GM12878 (cell line): ENCODE results near the gene PAQR5. TPM values are rescaled to one million over a fixed set of nuclear protein-coding genes. Genes with fewer than 3 reads are reported as not detected.
A peak's percentile ranks its signal among the peaks of the same experiment; 100 is the strongest.

Experiments used
- ATAC-seq: fragments of 200-7000 bp; cut with Tn5 transposase; 3 replicates; pipeline ENCODE4 v1.9.1; 2020; ENCODE audit warnings: mild to moderate bottlenecking, moderate library complexity
- BruUV-seq: library from RNA; stranded (reverse); fragments of 400-500 nt; replicated peaks from 2 replicates; lab custom pipeline; 2021; lab: Mats Ljungman, UMichigan
- CTCF ChIA-PET: fragments of 300-600 bp; sonication (Branson Sonifier 250); formaldehyde crosslinking; extraction: SDS; loops from one replicate; lab custom pipeline; 2021; ENCODE audit warnings: inconsistent platforms; lab: Yijun Ruan, JAX
- POLR2A ChIA-PET: fragments of 350-600 bp; formaldehyde crosslinking; extraction: SDS; loops from one replicate; lab custom pipeline; 2021; ENCODE audit warnings: inconsistent platforms; lab: Charles Lee
- RAD21 ChIA-PET: fragments of 300-600 bp; sonication (Branson Sonifier 250); formaldehyde crosslinking; loops from one replicate; lab custom pipeline; 2023; ENCODE audit warnings: antibody characterized with exemption; ENCODE audit not compliant: unreplicated experiment; lab: Charles Lee
- SMC1A ChIA-PET: fragments of 300-600 bp; sonication (Branson Sonifier 250); formaldehyde crosslinking; loops from one replicate; lab custom pipeline; 2023; ENCODE audit not compliant: unreplicated experiment, uncharacterized antibody; lab: Charles Lee
- DNase-seq: peaks from one replicate; pipeline ENCODE4 v3.0.0-alpha.2; 2011; ENCODE audit warnings: low read depth, low spot score
- FAIRE-seq: peaks from 3 replicates; lab custom pipeline; 2011; peaks lifted over from hg19 to GRCh38; lab: Jason Lieb, UNC
- H2AFZ ChIP-seq: 2 replicates; pipeline ENCODE4 v1.6.0; 2011; ENCODE audit warnings: low read depth, low read length, control low read depth; ENCODE audit not compliant: control insufficient read depth
- H3K27ac ChIP-seq: 2 replicates; pipeline ENCODE4 v1.5.1; 2011; ENCODE audit warnings: control low read depth; ENCODE audit not compliant: control insufficient read depth, insufficient read depth
- H3K27me3 ChIP-seq, 2 experiments: replicated peaks in 1 of 2; 2 replicates each; pipeline versions ENCODE4 v1.6.0 to v1.6.1; 2011; ENCODE audit warnings: low read length in 1 of 2; ENCODE audit not compliant: control insufficient read depth in 2 of 2, insufficient read depth in 2 of 2
- H3K36me3 ChIP-seq, 2 experiments: 2 replicates each; pipeline ENCODE4 v1.5.1; 2011; ENCODE audit warnings: low read length in 1 of 2; ENCODE audit not compliant: control insufficient read depth in 2 of 2, insufficient read depth in 2 of 2
- H3K4me1 ChIP-seq: 2 replicates; pipeline ENCODE4 v1.6.1; 2011; ENCODE audit warnings: mild to moderate bottlenecking, low read length, moderate library complexity, mixed read lengths; ENCODE audit not compliant: control insufficient read depth, insufficient read depth
- H3K4me2 ChIP-seq: 2 replicates; pipeline ENCODE4 v1.6.0; 2011; ENCODE audit warnings: control low read depth; ENCODE audit not compliant: control insufficient read depth, insufficient read depth
- H3K4me3 ChIP-seq: fragments of 200-600 bp; sonication (generic); 2 replicates; pipeline ENCODE4 v1.5.1; 2016
- H3K79me2 ChIP-seq: 2 replicates; pipeline ENCODE4 v1.6.0; 2011; ENCODE audit warnings: low read length; ENCODE audit not compliant: control insufficient read depth, insufficient read depth
- H3K9ac ChIP-seq: 2 replicates; pipeline ENCODE4 v1.8.0; 2011; ENCODE audit warnings: low read length, control low read depth, mixed read lengths; ENCODE audit not compliant: control insufficient read depth, insufficient read depth
- H3K9me3 ChIP-seq: replicated peaks from 3 replicates; pipeline ENCODE4 v1.5.1; 2011; ENCODE audit warnings: mild to moderate bottlenecking, low read length; ENCODE audit not compliant: control insufficient read depth, insufficient read depth
- H4K20me1 ChIP-seq: 2 replicates; pipeline ENCODE4 v1.6.0; 2011; ENCODE audit not compliant: control insufficient read depth, insufficient read depth
- ETV6 ChIP-seq, 2 experiments: fragments of 450-650 bp in 1 of 2; IDR thresholded peaks in 1 of 2; conservative IDR thresholded peaks in 1 of 2; 2 replicates each; pipeline ENCODE4 v1.6.1; 2014; ENCODE audit warnings: antibody characterized with exemption in 1 of 2, borderline replicate concordance in 1 of 2, low read depth in 1 of 2, mild to moderate bottlenecking in 1 of 2, moderate library complexity in 1 of 2
- MTA3 ChIP-seq: IDR thresholded peaks from 2 replicates; pipeline ENCODE4 v1.6.1; 2012; ENCODE audit warnings: low read length, inconsistent platforms, borderline replicate concordance
- NFIC ChIP-seq: IDR thresholded peaks from 2 replicates; pipeline ENCODE4 v1.6.1; 2012; ENCODE audit warnings: low read depth, mild to moderate bottlenecking, inconsistent platforms, low read length, moderate library complexity
- POLR2A ChIP-seq: IDR thresholded peaks from 2 replicates; pipeline ENCODE4 v1.6.1; 2011; ENCODE audit warnings: low read depth, mild to moderate bottlenecking, low read length
- POLR2AphosphoS5 ChIP-seq: IDR thresholded peaks from 2 replicates; pipeline ENCODE4 v1.6.1; 2011; ENCODE audit warnings: mild to moderate bottlenecking, low read length, inconsistent platforms
- SUPT20H ChIP-seq: IDR thresholded peaks from 2 replicates; pipeline ENCODE4 v1.6.1; 2011; ENCODE audit warnings: low read depth, mild to moderate bottlenecking, low read length, moderate library complexity, borderline replicate concordance; ENCODE audit not compliant: control insufficient read depth
- SUZ12 ChIP-seq: fragments of 200-600 bp; sonication (generic); IDR thresholded peaks from one replicate; pipeline ENCODE4 v1.6.1; 2018; ENCODE audit warnings: antibody characterized with exemption, mild to moderate bottlenecking; ENCODE audit not compliant: unreplicated experiment
- ZNF384 ChIP-seq: IDR thresholded peaks from 2 replicates; pipeline ENCODE4 v1.6.1; 2012; ENCODE audit warnings: low read depth, mild to moderate bottlenecking, low read length, improper control_type of control experiment, borderline replicate concordance
- WGBS: methylation state at CpG from one replicate; pipeline ENCODE4 v1.1.6; 2016; ENCODE audit warnings: low lambda C conversion rate; ENCODE audit not compliant: insufficient replicate concordance, insufficient coverage; ENCODE audit errors: missing lambda C conversion rate; 5-methylcytosine and 5-hydroxymethylcytosine counted together
- in situ Hi-C: fragments of 300-500 bp; cut with MboI; formaldehyde crosslinking; loops from 9 replicates; pipeline ENCODE4 v1.14.3; 2018; ENCODE audit warnings: mixed read lengths
- intact Hi-C: fragments of 100-400 bp; cut with micrococcal nuclease; formaldehyde crosslinking; loops from one replicate; pipeline ENCODE4 v1.14.2; 2022; ENCODE audit not compliant: unreplicated experiment
- polyA plus RNA-seq, 11 experiments: library from polyadenylated mRNA; depleted of rRNA in 4 of 11; unstranded in 6 of 11; stranded (reverse) in 5 of 11; fragments of >200 nt; fragmentation: Nextera tagmentation in 4 of 11; fragmentation: Illumina TruSeq in 1 of 11; extraction: Ambion mirVana in 4 of 11; extraction: Trizol in 1 of 11; gene quantifications; 1 replicate in 1 of 11; 2 replicates in 10 of 11; pipeline versions ENCODE4 v1.2.1 to v1.2.3, GENCODE V29; 2011 to 2016; ENCODE audit warnings: inconsistent platforms in 2 of 11, missing spikeins in 2 of 11, low read depth in 1 of 11
- total RNA-seq, 4 experiments: library from RNA; depleted of rRNA in 3 of 4; stranded (reverse); fragments of >200 nt in 3 of 4; fragmentation: Illumina TruSeq in 1 of 4; extraction: Trizol in 1 of 4; gene quantifications; 2 replicates each; pipeline versions ENCODE4 v1.2.1 to v1.2.3, GENCODE V29; 2013 to 2021
- TF ChIP-seq, protein P1 (sequence below): IDR thresholded peaks from 2 replicates; pipeline ENCODE4 v1.6.1; 2012; ENCODE audit warnings: low read depth, low read length, improper control_type of control experiment
- TF ChIP-seq, protein P2 (sequence below): fragments of 450-650 bp; IDR thresholded peaks from 2 replicates; pipeline ENCODE4 v1.6.1; 2017; ENCODE audit warnings: mild to moderate bottlenecking, low read depth, inconsistent platforms; ENCODE audit not compliant: poor library complexity, severe bottlenecking
- TF ChIP-seq, protein P3 (sequence below): fragments of 150-350 bp; IDR thresholded peaks from 2 replicates; pipeline ENCODE4 v1.6.1; 2014; ENCODE audit warnings: mild to moderate bottlenecking, low read depth, low read length

The PAQR5 gene
- total and polyA plus RNA-seq, 10 of the 15 experiments (the other 5 are each of a cell fraction or from before 2014, with no cell fraction given) = 0.02 to 0.03 TPM; not detected in 8

- intact Hi-C loops = no loop called here
- TF ChIP-seq POLR2A (peak; percentile 33; the same call in 1 of the 2 replicates), ETV6 (conservative IDR thresholded peaks at IDR 0.05 in 1 of 2, IDR thresholded peaks at IDR 0.05 in 1 of 2; ENCODE audit: borderline replicate concordance in 1 of 2, low read depth in 1 of 2) (no peak), SUPT20H (no peak), SUZ12 (no peak), POLR2AphosphoS5 (no peak)
- Histone ChIP-seq H3K27me3 (no peaks in the 10 kb centered on the region), H3K9me3 (no peaks in the 10 kb centered on the region), H3K9ac (no peak overlapping the region), H2AFZ (no peak overlapping the region), H3K4me1 (no peaks in the 10 kb centered on the region; the same call in 1 of the 2 replicates), H3K4me2 (no peak overlapping the region), H3K4me3 (no peak overlapping the region), H3K79me2 (no peaks in the 10 kb centered on the region), H3K27ac (no peak overlapping the region), H4K20me1 (no peaks in the 10 kb centered on the region), H3K36me3 (peaks cover 2 to 37% of the 10 kb centered on the region in 2 experiments)
- RAD21 ChIA-PET = no interaction called here
- in situ Hi-C loops = no loop called here
- FAIRE-seq = peak; percentile 31
- BruUV-seq = no TSS peak
- no peak for ATAC-seq
- no peak for DNase-seq
- SMC1A ChIA-PET = interaction anchor here (0.5 kb wide), 1 partner anchor 16 kb away, joined by 3 read pairs; no protein-coding TSS in a partner anchor
- POLR2A ChIA-PET = no interaction called here
- 91% methylated on average over 7 of the region's 7 CpGs for WGBS
- CTCF ChIA-PET = no interaction called here
Observed at GRCh38 chr15:69444686-69445085, 146.0 kb downstream of the PAQR5 start.

DNA sequence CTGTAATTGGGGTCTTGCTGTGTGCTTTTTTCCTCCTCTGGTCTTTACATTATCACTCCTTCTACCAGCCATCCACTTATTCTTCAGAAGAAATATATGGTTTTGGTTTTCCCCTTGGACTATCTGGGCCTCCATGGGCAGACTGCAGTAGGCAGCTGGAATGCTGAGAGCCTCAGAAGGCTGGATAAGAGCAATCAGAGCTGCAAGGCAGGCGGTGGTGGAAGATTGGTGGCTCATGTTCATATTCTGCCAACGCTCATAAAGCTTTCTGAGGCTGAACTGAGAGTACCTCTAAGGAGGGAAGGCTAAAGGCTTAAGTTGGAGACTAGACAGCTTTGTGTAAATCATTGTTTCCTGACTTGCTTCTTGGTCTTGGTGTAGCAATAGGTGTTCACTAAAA is 148.2 kb downstream of the PAQR5 start:
- H4K20me1 ChIP-seq = no peaks in the 10 kb centered on the region
- no peak overlapping the region for H3K27ac ChIP-seq
- DNase-seq (no peak), FAIRE-seq (no peak), ATAC-seq (no peak)
- no peak overlapping the region for H2AFZ ChIP-seq
- H3K27me3 ChIP-seq = no peaks in the 10 kb centered on the region
- H3K36me3 ChIP-seq = peaks cover 2 to 24% of the 10 kb centered on the region in 2 experiments; a peak in 3 of 4 replicates
- WGBS = 100% methylated on average over 2 of the region's 2 CpGs
- no peak overlapping the region for H3K4me2 ChIP-seq
- intact Hi-C loops = no loop called here
- SMC1A ChIA-PET = no interaction called here
- no TSS peak for BruUV-seq
- no peaks in the 10 kb centered on the region; the same call in none of the 2 replicates for H3K79me2 ChIP-seq
- POLR2A ChIA-PET = no interaction called here
- RAD21 ChIA-PET = no interaction called here
- H3K4me1 ChIP-seq = peaks cover 3% of the 10 kb centered on the region; the same call in 1 of the 2 replicates
- H3K9me3 ChIP-seq = no peaks in the 10 kb centered on the region
- CTCF ChIA-PET = interaction anchor here (1.8 kb wide), 1 partner anchor 16 kb away, joined by 8 read pairs; no protein-coding TSS in a partner anchor
- in situ Hi-C loops = no loop called here
- H3K9ac ChIP-seq = no peak overlapping the region
- no peak overlapping the region for H3K4me3 ChIP-seq
- no peak for TF ChIP-seq ZNF384
- TF ChIP-seq, protein P1, sequence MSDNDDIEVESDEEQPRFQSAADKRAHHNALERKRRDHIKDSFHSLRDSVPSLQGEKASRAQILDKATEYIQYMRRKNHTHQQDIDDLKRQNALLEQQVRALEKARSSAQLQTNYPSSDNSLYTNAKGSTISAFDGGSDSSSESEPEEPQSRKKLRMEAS = no peak
- TF ChIP-seq, protein P2, sequence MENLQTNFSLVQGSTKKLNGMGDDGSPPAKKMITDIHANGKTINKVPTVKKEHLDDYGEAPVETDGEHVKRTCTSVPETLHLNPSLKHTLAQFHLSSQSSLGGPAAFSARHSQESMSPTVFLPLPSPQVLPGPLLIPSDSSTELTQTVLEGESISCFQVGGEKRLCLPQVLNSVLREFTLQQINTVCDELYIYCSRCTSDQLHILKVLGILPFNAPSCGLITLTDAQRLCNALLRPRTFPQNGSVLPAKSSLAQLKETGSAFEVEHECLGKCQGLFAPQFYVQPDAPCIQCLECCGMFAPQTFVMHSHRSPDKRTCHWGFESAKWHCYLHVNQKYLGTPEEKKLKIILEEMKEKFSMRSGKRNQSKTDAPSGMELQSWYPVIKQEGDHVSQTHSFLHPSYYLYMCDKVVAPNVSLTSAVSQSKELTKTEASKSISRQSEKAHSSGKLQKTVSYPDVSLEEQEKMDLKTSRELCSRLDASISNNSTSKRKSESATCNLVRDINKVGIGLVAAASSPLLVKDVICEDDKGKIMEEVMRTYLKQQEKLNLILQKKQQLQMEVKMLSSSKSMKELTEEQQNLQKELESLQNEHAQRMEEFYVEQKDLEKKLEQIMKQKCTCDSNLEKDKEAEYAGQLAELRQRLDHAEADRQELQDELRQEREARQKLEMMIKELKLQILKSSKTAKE = no peak
- TF ChIP-seq, protein P3, sequence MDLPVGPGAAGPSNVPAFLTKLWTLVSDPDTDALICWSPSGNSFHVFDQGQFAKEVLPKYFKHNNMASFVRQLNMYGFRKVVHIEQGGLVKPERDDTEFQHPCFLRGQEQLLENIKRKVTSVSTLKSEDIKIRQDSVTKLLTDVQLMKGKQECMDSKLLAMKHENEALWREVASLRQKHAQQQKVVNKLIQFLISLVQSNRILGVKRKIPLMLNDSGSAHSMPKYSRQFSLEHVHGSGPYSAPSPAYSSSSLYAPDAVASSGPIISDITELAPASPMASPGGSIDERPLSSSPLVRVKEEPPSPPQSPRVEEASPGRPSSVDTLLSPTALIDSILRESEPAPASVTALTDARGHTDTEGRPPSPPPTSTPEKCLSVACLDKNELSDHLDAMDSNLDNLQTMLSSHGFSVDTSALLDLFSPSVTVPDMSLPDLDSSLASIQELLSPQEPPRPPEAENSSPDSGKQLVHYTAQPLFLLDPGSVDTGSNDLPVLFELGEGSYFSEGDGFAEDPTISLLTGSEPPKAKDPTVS = no peak
- no peak for TF ChIP-seq NFIC
- no peak for TF ChIP-seq MTA3
